Adrenal gland (tissue), 5 donors: ENCODE data around the gene CEMIP2.

Source experiments
- CTCF ChIP-seq, 6 experiments: fragments of 450-650 bp in 4 of 6; fragments of 200-600 bp in 2 of 6; sonication (generic) in 1 of 6; IDR thresholded peaks; 1 replicate in 5 of 6; 2 replicates in 1 of 6; pipeline versions ENCODE4 v1.5.1 to v1.8.0; 2016 to 2021; ENCODE audit warnings: antibody characterized with exemption in 6 of 6, mild to moderate bottlenecking in 2 of 6, moderate library complexity in 1 of 6
- POLR2A ChIP-seq, 2 donors: fragments of 450-650 bp; IDR thresholded peaks; one replicate each; pipeline ENCODE4 v1.6.1; 2017; ENCODE audit warnings: antibody characterized with exemption in 2 of 2, mild to moderate bottlenecking in 2 of 2, moderate library complexity in 1 of 2
- donor health status: DM: no; HTN: no; CAD: no.

GRCh38 chr9:71760901-71761300, 7.4 kb downstream of the CEMIP2 start:
- TF ChIP-seq CTCF (IDR thresholded peaks at IDR 0.05) (no peak), POLR2A (IDR thresholded peaks at IDR 0.05) (no peak)
